WTC11 (cell line): ENCODE results near the gene RASGRP2. TPM values are rescaled to one million over a fixed set of nuclear protein-coding genes. Genes with fewer than 3 reads are reported as not detected.

ENCODE experiments used
- ATAC-seq: fragments of 200-7000 bp; cut with Tn5 transposase; 2 replicates; pipeline ENCODE4 v1.10.0; 2021; ENCODE audit warnings: mild to moderate bottlenecking, moderate library complexity
- CTCF ChIA-PET: fragments of 300-600 bp; sonication (Branson Sonifier 250); formaldehyde crosslinking; loops from one replicate; lab custom pipeline; 2021; ENCODE audit warnings: antibody characterized with exemption; lab: Charles Lee
- POLR2A ChIA-PET: fragments of 350-600 bp; sonication (Branson Sonifier 250); formaldehyde crosslinking; loops from one replicate; lab custom pipeline; 2021; ENCODE audit warnings: antibody characterized with exemption; lab: Charles Lee
- DNase-seq: peaks from one replicate; pipeline ENCODE4 v3.0.0; 2021; ENCODE audit warnings: low spot score
- H3K27ac Mint-ChIP-seq: 2 replicates; pipeline ENCODE4 v1.8.0; 2021; ENCODE audit warnings: mixed read lengths
- H3K27me3 Mint-ChIP-seq: 2 replicates; pipeline ENCODE4 v1.8.0; 2021; ENCODE audit warnings: low read depth, mild to moderate bottlenecking, moderate library complexity, mixed read lengths
- H3K36me3 Mint-ChIP-seq: 2 replicates; pipeline ENCODE4 v1.8.0; 2021; ENCODE audit warnings: mixed read lengths
- H3K4me1 Mint-ChIP-seq: 2 replicates; pipeline ENCODE4 v1.8.0; 2022; ENCODE audit warnings: mixed read lengths
- H3K4me3 Mint-ChIP-seq: 2 replicates; pipeline ENCODE4 v1.8.0; 2021; ENCODE audit warnings: mild to moderate bottlenecking, moderate library complexity, mixed read lengths
- H3K9me3 Mint-ChIP-seq: 2 replicates; pipeline ENCODE4 v1.8.0; 2021; ENCODE audit warnings: mixed read lengths
- AFF4 ChIP-seq: sonication (generic); formaldehyde crosslinking; IDR thresholded peaks from 2 replicates; pipeline ENCODE4 v1.8.1; 2023; ENCODE audit warnings: mild to moderate bottlenecking, missing genetic modification reagents, borderline replicate concordance
- CREB1 ChIP-seq: sonication (generic); formaldehyde crosslinking; IDR thresholded peaks from 2 replicates; pipeline ENCODE4 v1.8.0; 2023; ENCODE audit warnings: mild to moderate bottlenecking, missing genetic modification reagents
- CTCF ChIP-seq: fragments of 200-600 bp; IDR thresholded peaks from 2 replicates; pipeline ENCODE4 v1.8.0; 2022; ENCODE audit warnings: antibody characterized with exemption
- E2F5 ChIP-seq: sonication (generic); formaldehyde crosslinking; IDR thresholded peaks from 2 replicates; pipeline ENCODE4 v1.8.1; 2022; ENCODE audit warnings: mild to moderate bottlenecking, moderate library complexity, missing genetic modification reagents
- ESRRA ChIP-seq: sonication (generic); formaldehyde crosslinking; IDR thresholded peaks from 2 replicates; pipeline ENCODE4 v1.8.1; 2022; ENCODE audit warnings: mild to moderate bottlenecking, missing genetic modification reagents, borderline replicate concordance
- ETV6 ChIP-seq: sonication (generic); formaldehyde crosslinking; IDR thresholded peaks from 2 replicates; pipeline ENCODE4 v1.8.1; 2022; ENCODE audit warnings: mild to moderate bottlenecking, missing genetic modification reagents
- FOXK1 ChIP-seq: sonication (generic); formaldehyde crosslinking; IDR thresholded peaks from 2 replicates; pipeline ENCODE4 v1.8.0; 2022; ENCODE audit warnings: mild to moderate bottlenecking, moderate library complexity, missing genetic modification reagents
- GABPB1 ChIP-seq: sonication (generic); formaldehyde crosslinking; IDR thresholded peaks from 2 replicates; pipeline ENCODE4 v1.8.1; 2023; ENCODE audit warnings: mild to moderate bottlenecking, missing genetic modification reagents
- HMGXB4 ChIP-seq: sonication (generic); formaldehyde crosslinking; IDR thresholded peaks from 2 replicates; pipeline ENCODE4 v1.8.1; 2023; ENCODE audit warnings: mild to moderate bottlenecking, moderate library complexity, missing genetic modification reagents
- IRF2 ChIP-seq: sonication (generic); formaldehyde crosslinking; IDR thresholded peaks from 2 replicates; pipeline ENCODE4 v1.8.0; 2022; ENCODE audit warnings: low read depth, missing genetic modification reagents, borderline replicate concordance
- MYBL2 ChIP-seq: sonication (generic); formaldehyde crosslinking; IDR thresholded peaks from 2 replicates; pipeline ENCODE4 v1.8.1; 2023; ENCODE audit warnings: mild to moderate bottlenecking, moderate library complexity, missing genetic modification reagents
- RELA ChIP-seq: sonication (generic); formaldehyde crosslinking; IDR thresholded peaks from 2 replicates; pipeline ENCODE4 v1.8.1; 2022; ENCODE audit warnings: missing genetic modification reagents, mild to moderate bottlenecking, borderline replicate concordance
- RORB ChIP-seq: fragments of 250-450 bp; sonication (Bioruptor Pico); IDR thresholded peaks from 2 replicates; pipeline ENCODE4 v1.9.0; 2021; ENCODE audit warnings: mild to moderate bottlenecking
- SOX15 ChIP-seq: fragments of 250-450 bp; sonication (Bioruptor Pico); IDR thresholded peaks from 2 replicates; pipeline ENCODE4 v1.9.0; 2021; ENCODE audit warnings: mild to moderate bottlenecking
- SP1 ChIP-seq: sonication (generic); formaldehyde crosslinking; conservative IDR thresholded peaks from 2 replicates; pipeline ENCODE4 v1.8.1; 2022; ENCODE audit warnings: missing genetic modification reagents
- TCF7 ChIP-seq: sonication (generic); formaldehyde crosslinking; IDR thresholded peaks from 2 replicates; pipeline ENCODE4 v1.8.0; 2022; ENCODE audit warnings: mild to moderate bottlenecking, low read depth, missing genetic modification reagents, moderate library complexity
- TEAD1 ChIP-seq: sonication (generic); formaldehyde crosslinking; IDR thresholded peaks from 2 replicates; pipeline ENCODE4 v1.8.0; 2022; ENCODE audit warnings: mild to moderate bottlenecking, missing genetic modification reagents
- TEAD4 ChIP-seq: sonication (generic); formaldehyde crosslinking; IDR thresholded peaks from 2 replicates; pipeline ENCODE4 v1.8.0; 2022; ENCODE audit warnings: mild to moderate bottlenecking, missing genetic modification reagents
- USF1 ChIP-seq: sonication (generic); formaldehyde crosslinking; IDR thresholded peaks from 2 replicates; pipeline ENCODE4 v1.8.0; 2022; ENCODE audit warnings: mild to moderate bottlenecking, missing genetic modification reagents
- ZBTB21 ChIP-seq: sonication (generic); formaldehyde crosslinking; IDR thresholded peaks from 2 replicates; pipeline ENCODE4 v1.8.1; 2023; ENCODE audit warnings: mild to moderate bottlenecking, missing genetic modification reagents, borderline replicate concordance
- ZNF121 ChIP-seq: sonication (generic); formaldehyde crosslinking; IDR thresholded peaks from 2 replicates; pipeline ENCODE4 v1.8.0; 2023; ENCODE audit warnings: missing genetic modification reagents
- ZNF232 ChIP-seq: sonication (generic); formaldehyde crosslinking; IDR thresholded peaks from 2 replicates; pipeline ENCODE4 v1.8.0; 2022; ENCODE audit warnings: mild to moderate bottlenecking, missing genetic modification reagents
- ZNF423 ChIP-seq: fragments of 250-450 bp; sonication (Bioruptor Pico); IDR thresholded peaks from 2 replicates; pipeline ENCODE4 v2.1.2; 2022; ENCODE audit warnings: mild to moderate bottlenecking, moderate library complexity
- total RNA-seq: library from RNA; stranded (reverse); gene quantifications from 3 replicates; pipeline ENCODE4 v1.2.3, GENCODE V29; 2021
- TF ChIP-seq, protein P1 (sequence below): sonication (generic); formaldehyde crosslinking; conservative IDR thresholded peaks from 2 replicates; pipeline ENCODE4 v1.8.1; 2022; ENCODE audit warnings: mild to moderate bottlenecking, missing genetic modification reagents

Gene RASGRP2
- total RNA-seq, 1 experiment from 2014 or later, result 31.9 TPM

GRCh38 chr11:64744544-64745188 is 724 bp upstream of the RASGRP2 start:
- Mint-ChIP-seq H3K4me1 (peaks cover 32% of the 10 kb centered on the region), H3K9me3 (no peaks in the 10 kb centered on the region)
- TF ChIP-seq ZNF423 (CRISPR knock-in tag) (0 out of 2 replicates have a peak, but pooled peaks have one; percentile 5), TCF7 (no peak), RORB (CRISPR knock-in tag) (no peak), FOXK1 (no peak)
- TF ChIP-seq, all 79 proteins: peak for 1
- ChIA-PET CTCF (interaction anchor here (0.6 to 8.6 kb wide), 26 partner anchors 9 to 404 kb away, joined by 3 to 150 read pairs (median 6); partner anchors contain the start of genes MAP4K2, NRXN2, PYGM and SF1), POLR2A (interaction anchor here (0.9 to 2.6 kb wide), 5 partner anchors 15 to 34 kb away, joined by 4 to 8 read pairs (median 7); partner anchors contain the start of genes PYGM and SF1)
- Mint-ChIP-seq H3K27ac (no peak overlapping the region), H3K36me3 (no peaks in the 10 kb centered on the region), H3K27me3 (peaks cover 32% of the 10 kb centered on the region), H3K4me3 (peak overlapping the region; percentile 82)
- no peak for DNase-seq
- ATAC-seq, result no peak

GRCh38 chr11:64742889-64743590 is 902 bp downstream of the RASGRP2 start:
- peaks cover 39% of the 10 kb centered on the region for H3K4me1 Mint-ChIP-seq
- H3K36me3 Mint-ChIP-seq, result 0 out of 2 replicates have a peak, but pooled peaks cover 3% of the 10 kb centered on the region
- peak overlapping the region; percentile 69; the same call in 1 of the 2 replicates for H3K4me3 Mint-ChIP-seq
- H3K9me3 Mint-ChIP-seq, result no peaks in the 10 kb centered on the region
- peak; percentile 12 for ATAC-seq
- DNase-seq, result peak; percentile 83
- POLR2A ChIA-PET, result interaction anchor here (1.0 to 2.6 kb wide), 4 partner anchors 17 to 36 kb away, joined by 3 to 8 read pairs (median 6); partner anchors contain the start of genes PYGM and SF1
- CTCF ChIA-PET, result interaction anchor here (0.6 to 8.6 kb wide), 37 partner anchors 10 to 454 kb away, joined by 3 to 150 read pairs (median 6); partner anchors contain the start of genes BATF2, MAP4K2, NRXN2 and PYGM
- H3K27me3 Mint-ChIP-seq, result peaks cover 37% of the 10 kb centered on the region
- H3K27ac Mint-ChIP-seq, result no peak overlapping the region
- TF ChIP-seq MYBL2 (CRISPR knock-in tag) (no peak), SP1 (CRISPR knock-in tag) (peak; percentile 51), SOX15 (CRISPR knock-in tag) (no peak), HMGXB4 (CRISPR knock-in tag) (peak; percentile 85), TEAD4 (CRISPR knock-in tag) (no peak), GABPB1 (CRISPR knock-in tag) (0 out of 2 replicates have a peak, but pooled peaks have one; percentile 30), ETV6 (CRISPR knock-in tag) (peak; percentile 60; the same call in 1 of the 2 replicates), TEAD1 (CRISPR knock-in tag) (no peak), CREB1 (CRISPR knock-in tag) (no peak), ZNF232 (no peak), ZNF121 (CRISPR knock-in tag) (no peak), RELA (CRISPR knock-in tag) (no peak; the same call in 1 of the 2 replicates), E2F5 (CRISPR knock-in tag) (peak; percentile 52; the same call in 1 of the 2 replicates), IRF2 (CRISPR knock-in tag) (no peak; the same call in 1 of the 2 replicates), AFF4 (CRISPR knock-in tag) (no peak), ZBTB21 (no peak), CTCF (peak; percentile 99), ESRRA (CRISPR knock-in tag) (no peak), USF1 (CRISPR knock-in tag) (no peak; the same call in 1 of the 2 replicates)
- TF ChIP-seq, protein P1, sequence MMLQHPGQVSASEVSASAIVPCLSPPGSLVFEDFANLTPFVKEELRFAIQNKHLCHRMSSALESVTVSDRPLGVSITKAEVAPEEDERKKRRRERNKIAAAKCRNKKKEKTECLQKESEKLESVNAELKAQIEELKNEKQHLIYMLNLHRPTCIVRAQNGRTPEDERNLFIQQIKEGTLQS (CRISPR knock-in tag), result no peak
